Measurements from ENCODE around the gene NELFA.

Gene NELFA

DNA sequence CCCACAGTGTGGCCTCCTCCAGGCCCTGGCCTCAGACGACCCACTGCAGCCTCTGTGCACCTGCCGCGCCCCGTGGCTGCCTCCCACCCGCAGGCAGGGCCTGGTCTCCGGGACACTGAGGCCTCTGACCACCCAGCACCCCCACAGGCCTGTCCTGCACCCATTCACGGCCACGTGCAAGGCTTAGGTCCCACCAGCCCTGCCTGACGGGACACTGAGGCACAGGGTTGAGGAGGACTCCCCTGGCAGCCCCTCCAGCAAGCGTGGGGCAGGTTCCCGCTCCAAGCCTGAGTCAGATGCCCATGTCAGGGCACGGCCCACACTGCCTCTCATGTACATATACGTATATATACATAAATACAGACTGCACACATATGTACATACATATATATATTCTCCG is 23.5 kb downstream of the NELFA start:
- TF ChIP-seq, protein P1, sequence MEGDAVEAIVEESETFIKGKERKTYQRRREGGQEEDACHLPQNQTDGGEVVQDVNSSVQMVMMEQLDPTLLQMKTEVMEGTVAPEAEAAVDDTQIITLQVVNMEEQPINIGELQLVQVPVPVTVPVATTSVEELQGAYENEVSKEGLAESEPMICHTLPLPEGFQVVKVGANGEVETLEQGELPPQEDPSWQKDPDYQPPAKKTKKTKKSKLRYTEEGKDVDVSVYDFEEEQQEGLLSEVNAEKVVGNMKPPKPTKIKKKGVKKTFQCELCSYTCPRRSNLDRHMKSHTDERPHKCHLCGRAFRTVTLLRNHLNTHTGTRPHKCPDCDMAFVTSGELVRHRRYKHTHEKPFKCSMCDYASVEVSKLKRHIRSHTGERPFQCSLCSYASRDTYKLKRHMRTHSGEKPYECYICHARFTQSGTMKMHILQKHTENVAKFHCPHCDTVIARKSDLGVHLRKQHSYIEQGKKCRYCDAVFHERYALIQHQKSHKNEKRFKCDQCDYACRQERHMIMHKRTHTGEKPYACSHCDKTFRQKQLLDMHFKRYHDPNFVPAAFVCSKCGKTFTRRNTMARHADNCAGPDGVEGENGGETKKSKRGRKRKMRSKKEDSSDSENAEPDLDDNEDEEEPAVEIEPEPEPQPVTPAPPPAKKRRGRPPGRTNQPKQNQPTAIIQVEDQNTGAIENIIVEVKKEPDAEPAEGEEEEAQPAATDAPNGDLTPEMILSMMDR (IDR thresholded peaks at IDR 0.05; ENCODE audit: low read depth, low read length): no peak
- TF ChIP-seq EZH2phosphoT487 (IDR thresholded peaks at IDR 0.05; ENCODE audit: low read depth): no peak
- Histone ChIP-seq H3K4me2 (ENCODE audit: low read length) (no peak overlapping the region), H3K27ac (ENCODE audit: low read length) (no peak overlapping the region)

DNA sequence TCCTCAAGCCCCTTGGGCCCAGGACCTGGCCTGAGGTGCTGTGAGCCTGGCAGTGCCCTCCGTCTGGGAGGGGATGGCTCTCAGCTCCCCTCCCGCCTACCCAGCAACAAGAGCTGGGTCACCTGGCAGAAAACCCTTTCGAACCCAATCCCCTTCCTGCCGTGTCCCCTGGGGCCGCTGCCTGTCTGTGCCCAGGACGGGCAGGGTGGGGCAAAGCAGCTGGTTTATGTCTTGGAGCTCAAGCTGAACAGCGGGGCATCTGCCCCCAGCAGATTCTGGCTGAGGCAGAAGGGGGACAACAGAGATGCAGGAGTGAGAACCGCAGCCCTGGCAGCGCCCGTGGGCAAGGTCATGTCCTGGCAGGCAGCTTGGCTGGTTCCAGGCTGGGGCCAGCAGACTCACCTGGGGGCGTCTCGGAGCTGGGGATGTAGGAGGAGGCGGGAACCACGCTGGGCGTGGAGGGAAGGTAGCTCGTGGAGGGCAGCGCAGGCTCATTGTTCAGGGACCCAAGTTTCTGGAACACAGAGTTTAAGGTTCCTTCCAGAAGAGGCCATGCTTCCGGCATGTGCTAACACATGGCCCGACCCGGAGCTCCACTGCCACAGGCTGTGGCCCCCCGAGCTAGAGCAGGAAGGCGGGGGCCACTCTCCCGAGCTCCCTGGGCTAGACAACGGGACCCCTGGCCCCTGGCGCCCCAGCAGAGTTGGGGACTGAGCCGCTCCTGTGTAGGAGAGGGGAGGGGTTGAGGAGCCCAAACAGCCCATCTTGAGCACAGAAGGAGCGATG is 24.2 kb downstream of the NELFA start:
- H3K9ac ChIP-seq (ENCODE audit: low read length): no peak overlapping the region
- 0 out of 2 replicates have a peak, but pooled peaks cover 7% of the 10 kb centered on the region for H4K20me1 ChIP-seq (ENCODE audit: insufficient read depth, low read length)
- no peak overlapping the region for H2AFZ ChIP-seq (ENCODE audit: low read depth, low read length)
- H3K9me3 ChIP-seq (ENCODE audit: insufficient read depth, low read length): no peaks in the 10 kb centered on the region
- H3K36me3 ChIP-seq (replicated peaks; ENCODE audit: low read depth, low read length): peaks cover 61% of the 10 kb centered on the region
- no peak for TF ChIP-seq EZH2phosphoT487 (IDR thresholded peaks at IDR 0.05; ENCODE audit: low read depth)
- TF ChIP-seq, protein P1 (IDR thresholded peaks at IDR 0.05; ENCODE audit: low read depth, low read length): no peak
- no peaks in the 10 kb centered on the region for H3K4me1 ChIP-seq (ENCODE audit: low read length)
- no peak overlapping the region for H3K4me3 ChIP-seq (ENCODE audit: low read length)
- H3K79me2 ChIP-seq (ENCODE audit: low read length): no peaks in the 10 kb centered on the region; the same call in 1 of the 2 replicates
- no peak overlapping the region for H3K27ac ChIP-seq (ENCODE audit: low read length)
- H3K27me3 ChIP-seq (ENCODE audit: low read depth, low read length): no peaks in the 10 kb centered on the region
- H3K4me2 ChIP-seq (ENCODE audit: low read length): no peak overlapping the region

More for the DNA sequence above, 23.5 kb downstream of the NELFA start:
- Histone ChIP-seq H3K4me3 (ENCODE audit: low read length) (no peak overlapping the region), H3K36me3 (replicated peaks; ENCODE audit: low read depth, low read length) (peaks cover 54% of the 10 kb centered on the region), H3K27me3 (ENCODE audit: low read depth, low read length) (no peaks in the 10 kb centered on the region), H3K9me3 (ENCODE audit: insufficient read depth, low read length) (no peaks in the 10 kb centered on the region), H3K4me1 (ENCODE audit: low read length) (no peaks in the 10 kb centered on the region), H4K20me1 (ENCODE audit: insufficient read depth, low read length) (peaks cover 5% of the 10 kb centered on the region; the same call in 1 of the 2 replicates), H2AFZ (ENCODE audit: low read depth, low read length) (no peak overlapping the region), H3K9ac (ENCODE audit: low read length) (no peak overlapping the region), H3K79me2 (ENCODE audit: low read length) (no peaks in the 10 kb centered on the region; the same call in 1 of the 2 replicates)

DNA sequence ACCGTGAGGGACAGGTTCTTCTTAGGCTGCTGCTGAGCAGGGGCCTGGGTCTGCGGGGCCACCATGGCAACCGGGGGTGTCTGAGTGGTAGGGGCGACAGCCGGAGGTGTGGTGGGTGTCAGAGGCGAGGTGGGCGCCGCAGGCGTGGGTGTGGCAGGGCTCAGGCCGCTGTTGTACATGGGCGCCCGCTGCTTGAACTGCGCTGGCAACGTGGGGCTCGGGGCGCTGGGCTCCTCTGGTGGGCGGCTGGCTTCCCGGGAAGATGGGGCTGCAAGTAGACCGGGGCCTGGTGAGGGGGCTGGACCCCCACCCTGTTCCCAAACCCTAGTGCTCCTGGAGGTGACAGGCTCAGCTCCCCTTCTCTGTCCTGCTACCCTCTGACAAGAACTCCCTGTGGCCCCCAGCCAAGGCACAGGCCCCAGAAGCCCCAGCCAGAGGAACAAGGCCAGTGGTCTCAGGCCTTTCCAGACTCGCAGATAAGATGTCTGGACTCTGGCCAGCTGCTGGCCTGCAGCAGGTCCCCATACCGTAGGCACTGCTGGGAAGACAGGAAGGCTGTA is 24.8 kb downstream of the NELFA start:
- Histone ChIP-seq H3K4me2 (ENCODE audit: low read length) (no peak overlapping the region), H3K79me2 (ENCODE audit: low read length) (no peaks in the 10 kb centered on the region; the same call in 1 of the 2 replicates), H3K9ac (ENCODE audit: low read length) (no peak overlapping the region), H3K36me3 (replicated peaks; ENCODE audit: low read depth, low read length) (peaks cover 64% of the 10 kb centered on the region), H3K9me3 (ENCODE audit: insufficient read depth, low read length) (no peaks in the 10 kb centered on the region), H3K27me3 (ENCODE audit: low read depth, low read length) (no peaks in the 10 kb centered on the region), H3K4me3 (ENCODE audit: low read length) (no peak overlapping the region), H3K27ac (ENCODE audit: low read length) (no peak overlapping the region), H4K20me1 (ENCODE audit: insufficient read depth, low read length) (0 out of 2 replicates have a peak, but pooled peaks cover 7% of the 10 kb centered on the region), H3K4me1 (ENCODE audit: low read length) (no peaks in the 10 kb centered on the region), H2AFZ (ENCODE audit: low read depth, low read length) (no peak overlapping the region)
- TF ChIP-seq, protein P1 (IDR thresholded peaks at IDR 0.05; ENCODE audit: low read depth, low read length): no peak
- TF ChIP-seq EZH2phosphoT487 (IDR thresholded peaks at IDR 0.05; ENCODE audit: low read depth): no peak

All from OCI-LY3 (cell line).